GM12892 (cell line): Measurements from ENCODE around the gene NOSIP.

ENCODE experiments used
- POLR2A ChIP-seq: IDR thresholded peaks from 2 replicates; pipeline ENCODE4 v1.6.1; 2011; ENCODE audit warnings: low read depth, low read length, control low read depth
- POLR2AphosphoS5 ChIP-seq: IDR thresholded peaks from 2 replicates; pipeline ENCODE4 v1.6.1; 2011; ENCODE audit warnings: low read depth, low read length, control low read depth

DNA sequence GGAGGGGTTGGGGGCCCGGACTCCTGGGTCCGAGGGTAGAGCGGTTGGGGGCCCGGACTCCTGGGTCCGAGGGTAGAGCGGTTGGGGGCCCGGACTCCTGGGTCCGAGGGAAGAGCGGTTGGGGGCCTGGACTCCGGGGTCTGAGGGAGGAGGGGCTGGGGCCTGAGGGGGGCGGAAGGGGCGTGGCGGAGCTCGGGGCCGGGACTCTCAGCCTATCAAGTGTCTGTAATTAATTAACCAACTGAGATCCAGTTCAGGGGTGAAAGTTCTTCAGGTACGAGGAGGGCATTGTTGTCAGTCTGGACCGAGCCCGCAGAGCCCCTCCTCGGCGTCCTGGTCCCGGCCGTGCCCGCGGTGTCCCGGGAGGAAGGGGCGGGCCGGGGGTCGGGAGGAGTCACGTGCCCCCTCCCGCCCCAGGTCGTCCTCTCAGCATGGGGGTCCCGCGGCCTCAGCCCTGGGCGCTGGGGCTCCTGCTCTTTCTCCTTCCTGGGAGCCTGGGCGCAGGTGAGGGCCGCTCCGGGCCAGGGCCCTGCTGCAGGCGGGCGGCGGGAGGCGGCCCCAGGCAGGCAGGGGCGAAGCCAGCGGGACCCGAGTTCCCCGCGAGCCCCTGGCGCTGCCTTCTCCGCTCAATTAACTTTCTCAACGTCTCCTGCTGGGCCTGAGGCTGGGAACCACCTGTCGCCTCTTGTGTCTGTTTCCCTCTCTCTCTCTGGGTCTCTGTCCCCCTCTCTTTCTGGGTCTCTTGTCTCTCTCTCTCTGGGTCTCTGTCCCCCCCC is 67.2 kb downstream of the NOSIP start:
- TF ChIP-seq POLR2AphosphoS5, result no peak
- TF ChIP-seq POLR2A, result no peak
